Panc1 (cell line): ENCODE data around the gene TEX28. TPM values are rescaled to one million over a fixed set of nuclear protein-coding genes. Genes with fewer than 3 reads are reported as not detected.

Experiments
- ATAC-seq: fragments of 200-7000 bp; cut with Tn5 transposase; 2 replicates; pipeline ENCODE4 v1.9.1; 2020; ENCODE audit warnings: mild to moderate bottlenecking, moderate library complexity
- BruUV-seq: library from RNA; stranded (reverse); fragments of 400-500 nt; replicated peaks from 2 replicates; lab custom pipeline; 2021; lab: Mats Ljungman, UMichigan
- CTCF ChIA-PET: fragments of 300-600 bp; sonication (Branson Sonifier 250); formaldehyde crosslinking; loops from one replicate; lab custom pipeline; 2022; ENCODE audit warnings: antibody characterized with exemption; lab: Charles Lee
- POLR2A ChIA-PET: fragments of 300-600 bp; sonication (Branson Sonifier 250); formaldehyde crosslinking; loops from one replicate; lab custom pipeline; 2022; ENCODE audit warnings: antibody characterized with exemption; lab: Charles Lee
- DNase-seq: peaks from one replicate; pipeline ENCODE4 v3.0.0-alpha.2; 2010; ENCODE audit warnings: low read depth, low spot score
- H3K27ac ChIP-seq: 2 replicates; pipeline ENCODE4 v1.5.1; 2011; ENCODE audit warnings: mild to moderate bottlenecking, low read length, inconsistent platforms
- H3K27me3 ChIP-seq: fragments of 200-500 bp; sonication (Bioruptor generic); 2 replicates; pipeline ENCODE4 v1.6.0; 2014; ENCODE audit warnings: low read length, inconsistent platforms; ENCODE audit not compliant: control insufficient read depth, insufficient read depth
- H3K36me3 ChIP-seq: fragments of 200-500 bp; sonication (Bioruptor generic); 2 replicates; pipeline ENCODE4 v1.5.1; 2014; ENCODE audit warnings: inconsistent platforms, mild to moderate bottlenecking, low read length, moderate library complexity; ENCODE audit not compliant: control insufficient read depth, insufficient read depth
- H3K4me1 ChIP-seq: 2 replicates; pipeline ENCODE4 v1.5.1; 2011; ENCODE audit warnings: inconsistent platforms, mild to moderate bottlenecking, low read length, moderate library complexity; ENCODE audit not compliant: control insufficient read depth, insufficient read depth
- H3K4me3 ChIP-seq, 2 experiments: 2 replicates each; pipeline ENCODE4 v1.5.1; 2011 to 2012; ENCODE audit warnings: low read depth in 2 of 2, low read length in 2 of 2, mild to moderate bottlenecking in 2 of 2, inconsistent platforms in 1 of 2, moderate library complexity in 1 of 2
- H3K9me3 ChIP-seq: fragments of 200-500 bp; sonication (Bioruptor generic); 2 replicates; pipeline ENCODE4 v1.5.1; 2014; ENCODE audit warnings: low read depth, mild to moderate bottlenecking, inconsistent platforms, low read length, moderate library complexity; ENCODE audit not compliant: control insufficient read depth, insufficient read depth
- CTCF ChIP-seq: fragments of 450-650 bp; IDR thresholded peaks from 2 replicates; pipeline ENCODE4 v1.5.1; 2017; ENCODE audit warnings: mild to moderate bottlenecking
- POLR2AphosphoS5 ChIP-seq: IDR thresholded peaks from 2 replicates; pipeline ENCODE4 v1.6.1; 2012; ENCODE audit warnings: mild to moderate bottlenecking, low read depth, low read length, moderate library complexity
- REST ChIP-seq, 2 experiments: IDR thresholded peaks; 2 replicates each; pipeline ENCODE4 v1.6.1; 2011 to 2012; ENCODE audit warnings: low read depth in 2 of 2, control low read depth in 1 of 2, low read length in 1 of 2, mild to moderate bottlenecking in 1 of 2, moderate library complexity in 1 of 2; ENCODE audit not compliant: insufficient read depth in 1 of 2
- SIN3A ChIP-seq: IDR thresholded peaks from 2 replicates; pipeline ENCODE4 v1.6.1; 2012; ENCODE audit warnings: low read depth, mild to moderate bottlenecking, low read length, moderate library complexity, borderline replicate concordance; ENCODE audit not compliant: insufficient read depth
- TCF7L2 ChIP-seq: IDR thresholded peaks from 2 replicates; pipeline ENCODE4 v1.6.1; 2011; ENCODE audit warnings: mild to moderate bottlenecking, low read depth, low read length, inconsistent platforms
- in situ Hi-C: cut with HindIII; loops from 2 replicates; pipeline ENCODE4 v1.10.0; 2016; ENCODE audit warnings: low sequenced_read_pairs, low pct_unique_long_range_greater_than_20kb
- intact Hi-C: fragments of 100-400 bp; cut with micrococcal nuclease; formaldehyde crosslinking; loops from one replicate; pipeline ENCODE4 v1.10.0; 2022; ENCODE audit not compliant: unreplicated experiment
- total RNA-seq: library from RNA; stranded (reverse); gene quantifications from one replicate; pipeline ENCODE4 v1.2.1, GENCODE V29; 2021; ENCODE audit not compliant: unreplicated experiment

Gene TEX28
- total RNA-seq, 1 experiment from 2014 or later, result not detected

GRCh38 chrX:154328646-154329045 lies 33.7 kb upstream of the TEX28 start:
- ChIA-PET POLR2A (no interaction called here), CTCF (no interaction called here)
- ATAC-seq, result no peak
- no peak overlapping the region for H3K4me3 ChIP-seq
- TF ChIP-seq REST (IDR thresholded peaks at IDR 0.05; ENCODE audit: insufficient read depth in 1 of 2, low read depth in 2 of 2, low read length in 1 of 2) (no peak), POLR2AphosphoS5 (no peak), TCF7L2 (no peak), SIN3A (no peak), CTCF (no peak)
- peaks cover 7% of the 10 kb centered on the region; the same call in 1 of the 2 replicates for H3K27me3 ChIP-seq
- intact Hi-C loops, result no loop called here
- BruUV-seq, result no TSS peak
- H3K4me1 ChIP-seq, result no peaks in the 10 kb centered on the region
- H3K27ac ChIP-seq, result no peak overlapping the region
- H3K9me3 ChIP-seq, result no peaks in the 10 kb centered on the region
- no peaks in the 10 kb centered on the region for H3K36me3 ChIP-seq
- no peak for DNase-seq
- in situ Hi-C loops, result no loop called here

- H3K27me3 ChIP-seq, result peaks cover 7% of the 10 kb centered on the region; the same call in 1 of the 2 replicates
- H3K36me3 ChIP-seq, result no peaks in the 10 kb centered on the region
- ATAC-seq (no peak), DNase-seq (no peak)
- H3K4me1 ChIP-seq, result no peaks in the 10 kb centered on the region
- H3K27ac ChIP-seq, result no peak overlapping the region
- intact Hi-C loops, result no loop called here
- TF ChIP-seq CTCF (no peak), POLR2AphosphoS5 (no peak), TCF7L2 (no peak), REST (IDR thresholded peaks at IDR 0.05; ENCODE audit: insufficient read depth in 1 of 2, low read depth in 2 of 2, low read length in 1 of 2) (no peak), SIN3A (no peak)
- no peak overlapping the region for H3K4me3 ChIP-seq
- in situ Hi-C loops, result no loop called here
- H3K9me3 ChIP-seq, result no peaks in the 10 kb centered on the region
- BruUV-seq, result no TSS peak
- ChIA-PET CTCF (interaction anchor here (1.0 kb wide), 1 partner anchor 46 kb away, joined by 3 read pairs; no protein-coding TSS in a partner anchor), POLR2A (no interaction called here)
Observed at GRCh38 chrX:154327038-154327820, 32.3 kb upstream of the TEX28 start.
